B cell (primary cell): Measurements from ENCODE around the gene CDC40. TPM values are rescaled to one million over a fixed set of nuclear protein-coding genes. Genes with fewer than 3 reads are reported as not detected.

ENCODE experiments used
- ATAC-seq: fragments of 200-7000 bp; cut with Tn5 transposase; one replicate; pipeline ENCODE4 v1.10.0; 2021; ENCODE audit warnings: low read depth, mild to moderate bottlenecking, moderate number of reproducible peaks, moderate library complexity
- CTCF ChIA-PET: fragments of 350-600 bp; sonication (Branson Sonifier 250); formaldehyde crosslinking; loops from one replicate; lab custom pipeline; 2021; ENCODE audit warnings: antibody characterized with exemption, inconsistent platforms; lab: Charles Lee
- POLR2A ChIA-PET: fragments of 350-600 bp; sonication (Branson Sonifier 250); formaldehyde crosslinking; loops from one replicate; lab custom pipeline; 2021; ENCODE audit warnings: antibody characterized with exemption; lab: Charles Lee
- DNase-seq: peaks from one replicate; pipeline ENCODE4 v3.0.0; 2013
- H2AFZ ChIP-seq: 2 replicates; pipeline ENCODE4 v1.6.1; 2012; ENCODE audit warnings: mild to moderate bottlenecking, low read depth, low read length; ENCODE audit not compliant: insufficient read depth, poor library complexity, severe bottlenecking
- H3K27ac ChIP-seq, 2 donors: 1 replicate in 1 of 2; 2 replicates in 1 of 2; pipeline ENCODE4 v1.5.1; 2012 to 2013; ENCODE audit warnings: low read length in 2 of 2, mild to moderate bottlenecking in 2 of 2, moderate library complexity in 1 of 2
- H3K27me3 ChIP-seq, 4 experiments: fragments of 200-600 bp in 1 of 4; sonication (generic) in 1 of 4; replicated peaks in 1 of 4; 1 replicate in 2 of 4; 2 replicates in 2 of 4; pipeline versions ENCODE4 v1.6.1 to v1.7.0; 2013 to 2016; ENCODE audit warnings: low read length in 3 of 4, mild to moderate bottlenecking in 2 of 4, mixed read lengths in 1 of 4, moderate library complexity in 1 of 4; ENCODE audit not compliant: insufficient read depth in 4 of 4, control insufficient read depth in 3 of 4; ENCODE audit errors: control extremely low read depth in 1 of 4
- H3K36me3 ChIP-seq, 2 experiments: replicated peaks in 1 of 2; 1 replicate in 1 of 2; 2 replicates in 1 of 2; pipeline versions ENCODE4 v1.6.1 to v1.7.1; 2013; ENCODE audit warnings: low read length in 1 of 2; ENCODE audit not compliant: insufficient read depth in 2 of 2, control insufficient read depth in 1 of 2; ENCODE audit errors: control extremely low read depth in 1 of 2, extremely low read depth in 1 of 2
- H3K4me1 ChIP-seq, 2 donors: fragments of 200-600 bp in 1 of 2; sonication (generic) in 1 of 2; 1 replicate in 1 of 2; 2 replicates in 1 of 2; pipeline versions ENCODE4 v1.5.1 to v1.6.1; 2013 to 2017; ENCODE audit warnings: low read length in 2 of 2; ENCODE audit not compliant: control insufficient read depth in 2 of 2, insufficient read depth in 2 of 2
- H3K4me2 ChIP-seq: replicated peaks from 2 replicates; pipeline ENCODE3; 2012; ENCODE audit warnings: mild to moderate bottlenecking, low read depth, low read length; ENCODE audit not compliant: poor library complexity, severe bottlenecking
- H3K4me3 ChIP-seq, 5 experiments: fragments of 200-600 bp in 1 of 5; sonication (generic) in 1 of 5; 1 replicate in 3 of 5; 2 replicates in 2 of 5; pipeline versions ENCODE4 v1.5.1 to v1.7.0; 2011 to 2016; ENCODE audit warnings: low read length in 4 of 5, mild to moderate bottlenecking in 4 of 5, low read depth in 2 of 5, control low read depth in 1 of 5, moderate library complexity in 1 of 5; ENCODE audit not compliant: insufficient read depth in 1 of 5; ENCODE audit errors: control extremely low read depth in 1 of 5, extremely low read depth in 1 of 5
- H3K79me2 ChIP-seq: fragments of 200-600 bp; sonication (generic); one replicate; pipeline ENCODE4 v1.6.0; 2016; ENCODE audit warnings: low read length; ENCODE audit not compliant: control insufficient read depth, insufficient read depth
- H3K9ac ChIP-seq: fragments of 200-600 bp; sonication (generic); 2 replicates; pipeline ENCODE4 v1.6.1; 2017; ENCODE audit warnings: mild to moderate bottlenecking, low read length, moderate library complexity
- H3K9me3 ChIP-seq, 3 donors: one replicate each; pipeline versions ENCODE4 v1.6.1 to v1.7.1; 2013; ENCODE audit warnings: low read length in 2 of 3; ENCODE audit not compliant: control insufficient read depth in 2 of 3, insufficient read depth in 1 of 3; ENCODE audit errors: control extremely low read depth in 1 of 3
- H4K20me1 ChIP-seq: 2 replicates; pipeline ENCODE4 v1.6.0; 2012; ENCODE audit warnings: mild to moderate bottlenecking, low read length; ENCODE audit not compliant: insufficient read depth, control insufficient read depth, poor library complexity, severe bottlenecking
- H3K27ac Mint-ChIP-seq: one replicate; pipeline ENCODE4 v1.8.0; 2021; ENCODE audit warnings: mixed read lengths
- H3K27me3 Mint-ChIP-seq: one replicate; pipeline ENCODE4 v1.8.0; 2021; ENCODE audit warnings: mixed read lengths
- H3K4me1 Mint-ChIP-seq: one replicate; pipeline ENCODE4 v1.8.0; 2021; ENCODE audit warnings: mixed read lengths
- H3K4me3 Mint-ChIP-seq: one replicate; pipeline ENCODE4 v1.8.0; 2021; ENCODE audit warnings: mixed read lengths
- H3K9me3 Mint-ChIP-seq: one replicate; pipeline ENCODE4 v1.8.0; 2022; ENCODE audit warnings: mixed read lengths; ENCODE audit not compliant: insufficient read depth
- EZH2 ChIP-seq: IDR thresholded peaks from 2 replicates; pipeline ENCODE4 v1.6.1; 2012; ENCODE audit warnings: borderline replicate concordance, low read depth, mild to moderate bottlenecking, moderate library complexity, low read length; ENCODE audit not compliant: insufficient read depth, poor library complexity, severe bottlenecking
- WGBS: methylation state at CpG from one replicate; pipeline ENCODE4 v1.1.5; 2013; ENCODE audit warnings: missing lambda C conversion rate; ENCODE audit not compliant: insufficient coverage; 5-methylcytosine and 5-hydroxymethylcytosine counted together
- intact Hi-C: fragments of 100-400 bp; cut with micrococcal nuclease; formaldehyde crosslinking; loops from one replicate; pipeline ENCODE4 v1.10.0; 2022
- polyA plus RNA-seq: library from polyadenylated mRNA; depleted of rRNA; stranded (reverse); fragments of >200 nt; gene quantifications from 2 replicates; pipeline ENCODE4 v1.2.3, GENCODE V29; 2012
- total RNA-seq, 2 donors: library from RNA; stranded (reverse); fragments of 120-200 nt in 1 of 2; gene quantifications; 1 replicate in 1 of 2; 2 replicates in 1 of 2; pipeline versions ENCODE4 v1.2.3 to v1.2.4, GENCODE V29; 2013 to 2022
- TF ChIP-seq, protein P1 (sequence below): fragments of 200-600 bp; IDR thresholded peaks from one replicate; pipeline ENCODE4 v1.8.0; 2022; ENCODE audit warnings: antibody characterized with exemption, mild to moderate bottlenecking

CDC40 gene
- total and polyA plus RNA-seq, 2 donors (not counting 1 experiment from before 2014, with no cell fraction given): 12.7 to 52.4 TPM

DNA sequence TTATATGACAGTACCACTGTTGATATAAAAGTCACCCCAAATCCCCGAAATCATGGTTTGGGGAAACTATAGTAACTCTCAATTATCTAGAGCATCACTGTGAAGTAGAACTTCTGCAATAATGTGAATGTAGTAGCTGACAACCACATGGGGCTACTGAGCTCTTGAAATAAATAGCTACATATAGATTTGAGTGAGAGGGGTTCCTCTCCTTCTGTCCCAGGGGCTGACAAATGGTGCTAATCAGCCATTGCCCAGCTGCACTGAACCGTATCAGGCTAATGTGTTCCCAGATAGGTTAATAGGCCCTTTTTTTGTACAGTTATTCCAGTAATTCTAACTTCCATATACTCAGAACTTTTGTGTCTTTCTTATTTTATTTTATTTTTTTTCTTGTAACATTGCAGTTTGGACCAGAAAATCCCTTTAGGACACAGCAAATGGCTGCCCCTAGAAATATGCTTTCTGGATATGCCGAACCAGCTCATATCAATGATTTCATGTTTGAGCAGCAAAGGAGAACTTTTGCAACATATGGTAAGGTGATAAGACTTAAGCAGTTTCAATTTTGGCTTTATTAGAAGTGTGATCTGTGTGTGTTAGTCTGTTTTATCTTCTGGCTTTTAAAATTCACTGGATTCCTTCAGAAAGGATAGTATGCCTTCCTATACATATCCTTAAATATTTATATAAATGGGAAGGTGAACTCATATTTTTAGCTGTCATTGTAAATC lies 21.1 kb downstream of the CDC40 start:
- Histone ChIP-seq H3K4me1 (peaks cover 22 to 33% of the 10 kb centered on the region in 2 donors), H3K9ac (no peak overlapping the region), H3K27me3 (no peaks in the 10 kb centered on the region), H3K9me3 (no peaks in the 10 kb centered on the region), H3K4me3 (no peak overlapping the region), H3K36me3 (peaks cover 0 to 2% of the 10 kb centered on the region in 2 experiments), H2AFZ (no peak overlapping the region), H4K20me1 (peaks cover 18% of the 10 kb centered on the region), H3K79me2 (peaks cover 76% of the 10 kb centered on the region), H3K27ac (peak overlapping the region in 1 of 2 donors; percentile 47), H3K4me2 (no peak overlapping the region)
- ChIA-PET POLR2A (no interaction called here), CTCF (no interaction called here)
- intact Hi-C loops: loop anchor here (10.0 kb wide), 2 partner anchors 747 to 783 kb away; partner anchors contain the start of genes MICAL1 and RPF2
- Mint-ChIP-seq H3K27ac (peak overlapping the region; percentile 71), H3K4me3 (no peak overlapping the region), H3K9me3 (no peaks in the 10 kb centered on the region), H3K27me3 (no peaks in the 10 kb centered on the region), H3K4me1 (peaks cover 51% of the 10 kb centered on the region)
- TF ChIP-seq EZH2: no peak
- TF ChIP-seq, protein P1, sequence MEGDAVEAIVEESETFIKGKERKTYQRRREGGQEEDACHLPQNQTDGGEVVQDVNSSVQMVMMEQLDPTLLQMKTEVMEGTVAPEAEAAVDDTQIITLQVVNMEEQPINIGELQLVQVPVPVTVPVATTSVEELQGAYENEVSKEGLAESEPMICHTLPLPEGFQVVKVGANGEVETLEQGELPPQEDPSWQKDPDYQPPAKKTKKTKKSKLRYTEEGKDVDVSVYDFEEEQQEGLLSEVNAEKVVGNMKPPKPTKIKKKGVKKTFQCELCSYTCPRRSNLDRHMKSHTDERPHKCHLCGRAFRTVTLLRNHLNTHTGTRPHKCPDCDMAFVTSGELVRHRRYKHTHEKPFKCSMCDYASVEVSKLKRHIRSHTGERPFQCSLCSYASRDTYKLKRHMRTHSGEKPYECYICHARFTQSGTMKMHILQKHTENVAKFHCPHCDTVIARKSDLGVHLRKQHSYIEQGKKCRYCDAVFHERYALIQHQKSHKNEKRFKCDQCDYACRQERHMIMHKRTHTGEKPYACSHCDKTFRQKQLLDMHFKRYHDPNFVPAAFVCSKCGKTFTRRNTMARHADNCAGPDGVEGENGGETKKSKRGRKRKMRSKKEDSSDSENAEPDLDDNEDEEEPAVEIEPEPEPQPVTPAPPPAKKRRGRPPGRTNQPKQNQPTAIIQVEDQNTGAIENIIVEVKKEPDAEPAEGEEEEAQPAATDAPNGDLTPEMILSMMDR: no peak
- no peak for ATAC-seq
- DNase-seq: no peak
- no CpG with 5 or more reads among the region's 3 CpGs for WGBS

DNA sequence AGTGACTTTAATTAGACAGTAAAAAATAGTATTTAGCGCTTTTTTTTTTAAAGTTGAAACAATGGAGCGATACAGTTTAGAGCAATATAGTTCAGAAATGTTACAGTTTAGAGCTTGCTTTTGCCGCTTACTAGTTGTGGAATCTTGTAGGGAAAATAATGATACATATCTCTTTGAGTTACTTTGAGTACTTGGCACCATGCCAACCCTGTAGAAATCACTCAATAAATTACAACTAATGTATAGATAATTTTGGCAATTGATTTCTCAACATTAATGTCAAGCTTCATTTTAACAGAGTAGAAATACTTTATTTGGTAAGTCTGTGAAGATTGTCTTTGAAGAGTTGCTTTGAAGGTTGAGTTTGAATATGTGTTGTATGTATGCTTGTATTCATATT lies 27.4 kb downstream of the CDC40 start:
- H3K9ac ChIP-seq: no peak overlapping the region
- DNase-seq: no peak
- Mint-ChIP-seq H3K27ac (no peak overlapping the region), H3K9me3 (no peaks in the 10 kb centered on the region), H3K4me1 (peaks cover 40% of the 10 kb centered on the region), H3K27me3 (no peaks in the 10 kb centered on the region), H3K4me3 (no peak overlapping the region)
- no peaks in the 10 kb centered on the region for H3K9me3 ChIP-seq
- WGBS: no CpG with 5 or more reads among the region's 3 CpGs
- H2AFZ ChIP-seq: no peak overlapping the region
- peaks cover 25 to 29% of the 10 kb centered on the region in 2 donors for H3K4me1 ChIP-seq
- CTCF ChIA-PET: interaction anchor here (0.9 to 4.6 kb wide), 2 partner anchors 27 to 669 kb away, joined by 3 to 76 read pairs; partner anchors contain the start of genes CDC40 and WASF1
- POLR2A ChIA-PET: no interaction called here
- intact Hi-C loops: loop anchor here (2.0 to 10.0 kb wide), 4 partner anchors 17 to 777 kb away; partner anchors contain the start of genes MICAL1 and RPF2
- H3K36me3 ChIP-seq: peaks cover 4 to 43% of the 10 kb centered on the region in 2 experiments
- no peak for TF ChIP-seq EZH2
- TF ChIP-seq, protein P1: no peak
- no peak overlapping the region for H3K4me3 ChIP-seq
- H3K79me2 ChIP-seq: peaks cover 49% of the 10 kb centered on the region
- H3K27ac ChIP-seq: no peak overlapping the region
- H4K20me1 ChIP-seq: no peaks in the 10 kb centered on the region
- H3K4me2 ChIP-seq: no peak overlapping the region
- no peak for ATAC-seq
- H3K27me3 ChIP-seq: no peaks in the 10 kb centered on the region
